HS-5 (cell line): ENCODE measurements around the gene DHX38.

ENCODE experiments used
- DNase-seq: peaks from one replicate; pipeline ENCODE4 v3.0.0-alpha.2; 2012; ENCODE audit warnings: low read depth

Gene DHX38

GRCh38 chr16:72084445-72084844 is 9.2 kb upstream of the DHX38 start:
- no peak for DNase-seq

GRCh38 chr16:72085002-72085401 is 8.6 kb upstream of the DHX38 start:
- no peak for DNase-seq

- no peak for DNase-seq
Measured at GRCh38 chr16:72091217-72091616, 2.4 kb upstream of the DHX38 start.

- peak; percentile 43 for DNase-seq
Measured at GRCh38 chr16:72092832-72093447, 707 bp upstream of the DHX38 start.

- DNase-seq = no peak
Measured at GRCh38 chr16:72094266-72094610, 591 bp downstream of the DHX38 start.

GRCh38 chr16:72098936-72099335 is 5.3 kb downstream of the DHX38 start:
- no peak for DNase-seq

GRCh38 chr16:72099377-72099818 is 5.8 kb downstream of the DHX38 start:
- DNase-seq = no peak

GRCh38 chr16:72101195-72101594 is 7.5 kb downstream of the DHX38 start:
- no peak for DNase-seq

GRCh38 chr16:72104905-72105304 is 11.3 kb downstream of the DHX38 start:
- DNase-seq = no peak

- no peak for DNase-seq
Measured at GRCh38 chr16:72105978-72106377, 12.3 kb downstream of the DHX38 start.

GRCh38 chr16:72107371-72107770 is 13.7 kb downstream of the DHX38 start:
- no peak for DNase-seq

GRCh38 chr16:72108353-72109102 is 14.9 kb downstream of the DHX38 start:
- no peak for DNase-seq

- DNase-seq = no peak
Measured at GRCh38 chr16:72109300-72109699, 15.7 kb downstream of the DHX38 start.

- no peak for DNase-seq
Measured at GRCh38 chr16:72109966-72110530, 16.4 kb downstream of the DHX38 start.

- no peak for DNase-seq
Measured at GRCh38 chr16:72110662-72111615, 17.3 kb downstream of the DHX38 start.

- DNase-seq = no peak
Measured at GRCh38 chr16:72111657-72112451, 18.2 kb downstream of the DHX38 start.

GRCh38 chr16:72112452-72112792 is 18.8 kb downstream of the DHX38 start:
- DNase-seq = no peak

- DNase-seq = no peak
Measured at GRCh38 chr16:72112906-72113615, 19.4 kb downstream of the DHX38 start.

- no peak for DNase-seq
Measured at GRCh38 chr16:72113616-72113945, 19.9 kb downstream of the DHX38 start.

- no peak for DNase-seq
Measured at GRCh38 chr16:72120026-72120425, 26.4 kb downstream of the DHX38 start.

- DNase-seq = no peak
Measured at GRCh38 chr16:72122308-72122707, 28.7 kb downstream of the DHX38 start.
